ENCODE results near the gene CHPF2. TPM values are rescaled to one million over a fixed set of nuclear protein-coding genes. Genes with fewer than 3 reads are reported as not detected.

CHPF2 gene
- total RNA-seq, 6 experiments from 2014 or later: 11.9 to 20.7 (median 17.7) TPM

DNA sequence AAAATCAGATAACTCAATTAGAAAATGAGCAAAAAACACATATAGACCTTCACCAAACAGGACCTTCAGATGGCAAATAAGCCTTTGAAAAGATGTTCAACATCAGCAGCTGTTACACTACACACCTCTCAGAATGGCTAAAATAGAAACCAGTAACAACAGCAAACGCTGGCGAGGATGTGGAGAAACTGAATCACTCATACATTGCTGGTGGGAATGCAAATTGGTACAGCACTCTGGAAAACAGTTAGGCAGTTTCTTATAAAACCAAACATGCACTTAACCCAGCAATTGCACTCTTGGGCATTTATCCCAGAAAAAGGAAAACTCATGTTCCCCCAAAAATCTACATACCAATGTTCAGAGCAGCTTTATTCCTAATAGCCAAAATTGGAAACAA, 53.9 kb downstream of the CHPF2 start:
- Histone ChIP-seq H3K4me1 (no peaks in the 10 kb centered on the region), H3K9me3 (no peaks in the 10 kb centered on the region), H3K27ac (no peak overlapping the region), H3K27me3 (no peaks in the 10 kb centered on the region), H3K36me3 (no peaks in the 10 kb centered on the region), H3K4me3 (no peak overlapping the region)
- DNase-seq (no peak), ATAC-seq (no peak)
- intact Hi-C loops (cut with DNase I): no loop called here
- 44% methylated on average over 2 of the region's 2 CpGs for WGBS (ENCODE audit: insufficient coverage, low coverage, low lambda C conversion rate, missing lambda C conversion rate)
- TF ChIP-seq, protein P1, sequence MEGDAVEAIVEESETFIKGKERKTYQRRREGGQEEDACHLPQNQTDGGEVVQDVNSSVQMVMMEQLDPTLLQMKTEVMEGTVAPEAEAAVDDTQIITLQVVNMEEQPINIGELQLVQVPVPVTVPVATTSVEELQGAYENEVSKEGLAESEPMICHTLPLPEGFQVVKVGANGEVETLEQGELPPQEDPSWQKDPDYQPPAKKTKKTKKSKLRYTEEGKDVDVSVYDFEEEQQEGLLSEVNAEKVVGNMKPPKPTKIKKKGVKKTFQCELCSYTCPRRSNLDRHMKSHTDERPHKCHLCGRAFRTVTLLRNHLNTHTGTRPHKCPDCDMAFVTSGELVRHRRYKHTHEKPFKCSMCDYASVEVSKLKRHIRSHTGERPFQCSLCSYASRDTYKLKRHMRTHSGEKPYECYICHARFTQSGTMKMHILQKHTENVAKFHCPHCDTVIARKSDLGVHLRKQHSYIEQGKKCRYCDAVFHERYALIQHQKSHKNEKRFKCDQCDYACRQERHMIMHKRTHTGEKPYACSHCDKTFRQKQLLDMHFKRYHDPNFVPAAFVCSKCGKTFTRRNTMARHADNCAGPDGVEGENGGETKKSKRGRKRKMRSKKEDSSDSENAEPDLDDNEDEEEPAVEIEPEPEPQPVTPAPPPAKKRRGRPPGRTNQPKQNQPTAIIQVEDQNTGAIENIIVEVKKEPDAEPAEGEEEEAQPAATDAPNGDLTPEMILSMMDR (IDR thresholded peaks at IDR 0.05): no peak
- no peak for TF ChIP-seq POLR2A (IDR thresholded peaks at IDR 0.05)

MicroRNAs encoded within 50 kb of the gene (microRNA counts, 767-probe panel; counts per million panel counts)
- microRNA hsa-miR-671-3p (237 counts per million), microRNA hsa-miR-671-5p (237 counts per million)

Other genes with a start within 250 kb of the CHPF2 start
- gene NOS3, start 241.5 kb upstream of the CHPF2 start, total RNA-seq: 1 to 10 TPM; 2.4 to 9.2 (median 5.0) TPM
- gene ATG9B, start 208.0 kb upstream of the CHPF2 start, total RNA-seq: under 1 TPM in 1 of 6 experiments, not detected in 5; 0.40 TPM
- gene ABCB8, start 204.0 kb upstream of the CHPF2 start, total RNA-seq: 10 to 100 TPM; 22.3 to 33.8 (median 26.8) TPM
- gene ASIC3, start 184.0 kb upstream of the CHPF2 start, total RNA-seq: 1 to 10 TPM in 5 of 6 experiments, under 1 TPM in 1; 0.53 to 1.2 (median 1.2) TPM
- 1 to 10 TPM; 5.0 to 9.6 (median 6.1) TPM for gene CDK5, start 174.6 kb upstream of the CHPF2 start, total RNA-seq
- gene SLC4A2, start 172.9 kb upstream of the CHPF2 start, total RNA-seq: 100 to 1,000 TPM in 4 of 6 experiments, 10 to 100 TPM in 2; 74.0 to 140 (median 106) TPM
- gene FASTK, start 151.7 kb upstream of the CHPF2 start, total RNA-seq: 10 to 100 TPM; 33.4 to 48.8 (median 43.9) TPM
- 10 to 100 TPM; 27.7 to 63.1 (median 41.8) TPM for gene TMUB1, start 149.0 kb upstream of the CHPF2 start, total RNA-seq
- gene AGAP3, start 146.0 kb upstream of the CHPF2 start, total RNA-seq: 10 to 100 TPM; 36.3 to 44.3 (median 39.5) TPM
- gene GBX1, start 64.8 kb upstream of the CHPF2 start, total RNA-seq: not detected
- gene ASB10, start 45.2 kb upstream of the CHPF2 start, total RNA-seq: not detected
- gene H2BK1, start 22.0 kb upstream of the CHPF2 start, total RNA-seq: not detected
- 10 to 100 TPM in 4 of 6 experiments, 1 to 10 TPM in 2; 7.3 to 22.3 (median 11.4) TPM for gene ABCF2, start 5.3 kb upstream of the CHPF2 start, total RNA-seq
- gene SMARCD3, start 16.2 kb downstream of the CHPF2 start, total RNA-seq: 1 to 10 TPM; 2.4 to 7.3 (median 2.7) TPM
- 10 to 100 TPM; 21.1 to 31.3 (median 26.2) TPM for gene NUB1, start 109.3 kb downstream of the CHPF2 start, total RNA-seq
- gene WDR86, start 177.6 kb downstream of the CHPF2 start, total RNA-seq: under 1 TPM in 5 of 6 experiments, not detected in 1; 0.31 to 0.74 (median 0.44) TPM
- not detected for gene CRYGN, start 207.7 kb downstream of the CHPF2 start, total RNA-seq